Kidney (tissue), 14 donors: ENCODE measurements around the gene NOL4L. TPM values are rescaled to one million over a fixed set of nuclear protein-coding genes. Genes with fewer than 3 reads are reported as not detected.
A peak's percentile ranks its signal among the peaks of the same experiment; 100 is the strongest.

Experiments used
- DNase-seq, 5 donors: peaks; one replicate each; pipeline ENCODE4 v3.0.0-alpha.2; 2013 to 2020
- FAIRE-seq: peaks from 2 replicates; lab custom pipeline; 2012; peaks lifted over from hg19 to GRCh38; lab: Jason Lieb, UNC
- H3K27ac ChIP-seq, 2 donors: one replicate each; pipeline ENCODE4 v1.7.0; 2013; ENCODE audit warnings: low read depth in 2 of 2, low read length in 2 of 2, inconsistent platforms in 1 of 2
- H3K27me3 ChIP-seq: one replicate; pipeline ENCODE4 v1.7.1; 2013; ENCODE audit warnings: low read length, inconsistent platforms; ENCODE audit not compliant: control insufficient read depth, insufficient read depth
- H3K36me3 ChIP-seq, 3 donors: one replicate each; pipeline versions ENCODE4 v1.7.0 to v1.7.1; 2013; ENCODE audit warnings: low read length in 3 of 3, control low read depth in 1 of 3, inconsistent platforms in 1 of 3; ENCODE audit not compliant: insufficient read depth in 3 of 3, control insufficient read depth in 2 of 3
- H3K4me1 ChIP-seq, 3 donors: one replicate each; pipeline versions ENCODE4 v1.7.0 to v1.7.1; 2013; ENCODE audit warnings: low read length in 3 of 3, inconsistent platforms in 1 of 3, low read depth in 1 of 3; ENCODE audit not compliant: control insufficient read depth in 2 of 3, insufficient read depth in 2 of 3
- H3K4me3 ChIP-seq, 3 donors: one replicate each; pipeline versions ENCODE4 v1.7.0 to v1.8.1; 2013; ENCODE audit warnings: low read length in 3 of 3, control low read depth in 1 of 3, inconsistent platforms in 1 of 3
- H3K9ac ChIP-seq, 3 donors: one replicate each; pipeline versions ENCODE4 v1.7.0 to v1.7.1; 2013; ENCODE audit warnings: low read length in 3 of 3, control low read depth in 1 of 3, inconsistent platforms in 1 of 3
- H3K9me3 ChIP-seq, 3 donors: one replicate each; pipeline versions ENCODE4 v1.7.0 to v1.7.1; 2013; ENCODE audit warnings: low read length in 3 of 3, control low read depth in 1 of 3, inconsistent platforms in 1 of 3; ENCODE audit not compliant: control insufficient read depth in 2 of 3, insufficient read depth in 1 of 3
- CTCF ChIP-seq: IDR thresholded peaks from 3 replicates; pipeline ENCODE4 v1.5.1; 2012; ENCODE audit warnings: mild to moderate bottlenecking, moderate library complexity, borderline replicate concordance; ENCODE audit not compliant: insufficient read depth; ENCODE audit errors: extremely low read depth
- intact Hi-C: fragments of 100-400 bp; cut with DNase I; formaldehyde crosslinking; loops from one replicate; pipeline ENCODE4 v1.11.1; 2022
- polyA plus RNA-seq: library from polyadenylated mRNA; stranded (reverse); fragments of 350-450 nt; fragmentation: Illumina TruSeq; extraction: RNeasy Lipid Tissue Mini Kit (QIAGEN cat#74804); gene quantifications from one replicate; pipeline ENCODE4 v1.2.3, GENCODE V29; 2014; ENCODE audit warnings: low read depth, low replicate concordance; ENCODE audit not compliant: insufficient read depth
- total RNA-seq: library from RNA; stranded (reverse); fragmentation: NEBNext Ultra II Directional; extraction: Animal tissue kit (Norgen Biotek cat#: 25700); gene quantifications from one replicate; pipeline ENCODE4 v1.2.1, GENCODE V29; 2021
- donor health status: control.
- donor health status: control.
- donor health status: control.
- donor health status: control.
- donor health status: control.
- donor health status: DM: yes; HTN: yes; CAD: no.
- donor health status: Normal renal cell carcinoma (clear cell type).

Gene NOL4L
- total and polyA plus RNA-seq, 2 donors from 2014 or later, result 14.1 to 19.4 TPM

- Histone ChIP-seq H3K9ac (no peak overlapping the region), H3K4me1 (peaks cover 0 to 34% (median 13%) of the 10 kb centered on the region in 3 donors), H3K4me3 (no peak overlapping the region), H3K36me3 (peaks cover 3 to 33% (median 27%) of the 10 kb centered on the region in 3 donors), H3K27me3 (no peaks in the 10 kb centered on the region), H3K27ac (peak overlapping the region in 1 of 2 donors; percentile 9), H3K9me3 (no peaks in the 10 kb centered on the region)
- intact Hi-C loops, result no loop called here
- DNase-seq (peak in 2 of 5 donors; percentile 61 to 64), FAIRE-seq (no peak)
- no peak for TF ChIP-seq CTCF
These were observed 129.8 kb downstream of the NOL4L start for GRCh38 chr20:32455171-32455900.

DNA sequence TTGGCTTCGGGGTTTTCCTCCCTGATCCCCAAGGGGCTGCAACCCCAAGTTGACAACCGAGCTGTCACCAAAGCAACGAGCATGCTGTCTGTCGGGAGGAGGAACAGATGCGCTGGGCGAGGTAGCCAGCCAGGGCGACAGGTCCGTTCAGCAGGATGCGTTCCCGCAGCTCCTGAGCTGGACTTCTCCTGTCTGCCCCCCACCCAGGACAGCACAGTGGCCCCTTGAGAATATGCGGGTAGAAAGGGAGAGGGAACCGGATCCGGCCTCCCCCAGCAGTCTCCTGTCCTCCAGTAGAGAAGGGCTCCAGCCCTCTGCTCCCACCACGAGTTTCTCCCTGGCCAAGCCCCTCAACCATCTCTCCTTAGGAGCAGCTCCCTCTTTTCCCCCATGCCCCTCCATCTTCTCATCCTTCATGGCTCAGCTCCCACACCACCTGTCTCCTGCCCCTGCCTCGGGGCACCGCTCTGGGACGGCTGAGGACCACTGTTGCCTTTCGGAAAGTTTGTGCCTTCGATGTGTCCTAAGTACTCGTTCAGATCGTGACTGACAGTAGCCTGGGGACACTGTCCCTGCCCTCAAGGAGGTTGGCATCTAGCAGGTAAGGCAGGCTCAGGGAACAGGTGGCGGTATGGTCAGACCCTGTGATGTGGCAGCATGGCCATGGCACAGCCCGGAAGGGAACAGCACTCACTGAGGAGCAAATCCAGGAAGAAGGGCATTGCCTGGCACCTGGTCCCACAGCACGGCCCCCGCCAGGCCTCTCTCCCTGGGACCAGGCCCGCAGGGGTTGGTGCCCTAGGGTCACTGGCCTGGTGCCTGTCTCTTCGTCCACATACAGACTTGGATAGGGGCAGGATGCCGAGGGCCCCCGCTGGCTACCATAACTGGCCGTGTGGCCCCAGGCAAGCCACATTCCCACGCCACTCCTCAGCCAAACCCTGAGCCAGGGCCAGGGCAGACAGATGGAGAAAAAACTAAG, 130.7 kb downstream of the NOL4L start:
- intact Hi-C loops, result no loop called here
- peaks cover 3 to 35% (median 27%) of the 10 kb centered on the region in 3 donors for H3K36me3 ChIP-seq
- peaks cover 0 to 41% (median 18%) of the 10 kb centered on the region in 3 donors for H3K4me1 ChIP-seq
- H3K9ac ChIP-seq, result no peak overlapping the region
- H3K4me3 ChIP-seq, result no peak overlapping the region
- FAIRE-seq (no peak), DNase-seq (peak in 2 of 5 donors; percentile 52 to 56)
- no peak overlapping the region for H3K27ac ChIP-seq
- H3K27me3 ChIP-seq, result no peaks in the 10 kb centered on the region
- TF ChIP-seq CTCF, result no peak
- no peaks in the 10 kb centered on the region for H3K9me3 ChIP-seq

DNA sequence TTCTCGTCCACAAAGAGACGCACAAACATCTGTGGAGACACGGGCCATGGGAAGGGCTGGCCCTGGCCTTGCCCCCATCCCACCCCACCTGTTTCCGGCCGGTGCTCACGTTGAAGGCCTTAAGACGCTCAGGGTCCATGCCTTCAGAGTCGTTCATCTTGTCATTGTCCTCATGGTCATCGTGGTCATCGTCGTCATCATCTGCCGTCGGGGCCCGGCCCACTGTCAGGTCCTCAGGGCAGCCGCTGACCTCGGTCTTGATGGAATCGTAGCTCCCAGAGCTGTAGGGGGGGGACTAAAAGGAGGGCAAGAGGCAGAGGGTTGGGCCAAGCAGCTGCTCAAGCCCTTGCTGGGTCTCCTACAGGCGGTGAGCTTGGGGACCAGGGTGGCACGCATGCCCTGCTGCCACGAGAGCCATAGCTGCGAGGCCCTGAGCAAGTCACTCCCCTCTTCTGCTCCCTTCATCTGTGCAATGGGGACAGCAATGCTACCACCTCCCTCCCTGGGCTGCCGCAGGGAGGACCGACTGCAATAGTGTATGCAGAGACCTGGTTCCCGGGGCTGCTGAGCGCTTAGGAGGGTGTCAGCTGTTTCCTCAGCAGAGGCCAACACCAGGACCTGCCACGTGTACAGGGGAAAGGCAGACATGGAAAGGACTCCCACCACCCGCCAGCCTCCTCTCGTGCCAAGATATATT, 131.5 kb downstream of the NOL4L start:
- Histone ChIP-seq H3K27me3 (no peaks in the 10 kb centered on the region), H3K4me3 (no peak overlapping the region), H3K27ac (no peak overlapping the region), H3K36me3 (peaks cover 5 to 38% (median 27%) of the 10 kb centered on the region in 3 donors), H3K9me3 (no peaks in the 10 kb centered on the region), H3K9ac (no peak overlapping the region), H3K4me1 (peaks cover 0 to 43% (median 17%) of the 10 kb centered on the region in 3 donors)
- DNase-seq (peak in 1 of 5 donors; percentile 49), FAIRE-seq (no peak)
- intact Hi-C loops, result no loop called here
- no peak for TF ChIP-seq CTCF
